NCI-H187 (cell line): ENCODE data around the gene DBP.

Experiments
- DNase-seq, 2 experiments: peaks; one replicate each; lab custom pipeline; 2025; lab: John Stamatoyannopoulos, UW

The DBP gene

GRCh38 chr19:48627201-48627864 is 9.8 kb downstream of the DBP start:
- DNase-seq = no peak

GRCh38 chr19:48625891-48626327 is 11.3 kb downstream of the DBP start:
- no peak for DNase-seq

GRCh38 chr19:48624791-48625723 is 12.1 kb downstream of the DBP start:
- DNase-seq = no peak

GRCh38 chr19:48624067-48624594 is 13.0 kb downstream of the DBP start:
- DNase-seq = peak; percentile 89 to 99

GRCh38 chr19:48623556-48624066 is 13.6 kb downstream of the DBP start:
- DNase-seq = no peak

- no peak for DNase-seq
These were observed 17.2 kb downstream of the DBP start for GRCh38 chr19:48619692-48620585.

GRCh38 chr19:48618916-48619691 is 18.1 kb downstream of the DBP start, which contains the start of the genes RPL18 and SPHK2:
TSS of gene RPL18 (minus strand) at chr19:48619178. CDS start at chr19:48619143, 35 bp downstream.
TSS of gene SPHK2 (plus strand) at chr19:48619506. CDS start at chr19:48620515, 1,009 bp downstream.
- peak; percentile 98 to 99 for DNase-seq

- no peak for DNase-seq
These were observed 18.8 kb downstream of the DBP start for GRCh38 chr19:48618278-48618915.

- DNase-seq = no peak
These were observed 19.8 kb downstream of the DBP start for GRCh38 chr19:48617146-48617937.

GRCh38 chr19:48616491-48617056 is 20.6 kb downstream of the DBP start:
- no peak for DNase-seq

- DNase-seq = no peak
These were observed 21.1 kb downstream of the DBP start for GRCh38 chr19:48616041-48616436.

GRCh38 chr19:48615231-48616040 is 21.7 kb downstream of the DBP start:
- DNase-seq = no peak

- peak; percentile 81 to 93 for DNase-seq
These were observed 22.5 kb downstream of the DBP start, which contains the start of gene FAM83E for GRCh38 chr19:48614436-48615230. TSS of gene FAM83E (minus strand) at chr19:48615076. CDS start at chr19:48613372, 1,704 bp downstream.

GRCh38 chr19:48613852-48614435 is 23.2 kb downstream of the DBP start:
- no peak for DNase-seq

- DNase-seq = no peak
These were observed 23.9 kb downstream of the DBP start for GRCh38 chr19:48613024-48613851.

GRCh38 chr19:48611872-48612271 is 25.3 kb downstream of the DBP start:
- DNase-seq = no peak
